Heart left ventricle (tissue), 16 donors: Measurements from ENCODE around the gene TMEM178B. TPM values are rescaled to one million over a fixed set of nuclear protein-coding genes. Genes with fewer than 3 reads are reported as not detected.

Source experiments
- ATAC-seq, 4 donors: fragments of 200-7000 bp; cut with Tn5 transposase; one replicate each; pipeline ENCODE4 v1.9.1; 2020 to 2022; ENCODE audit warnings: moderate library complexity in 4 of 4, mild to moderate bottlenecking in 3 of 4, moderate number of reproducible peaks in 1 of 4
- DNase-seq, 5 donors: peaks; one replicate each; pipeline ENCODE4 v3.0.0-alpha.2; 2020
- H3K27ac ChIP-seq, 12 donors: fragments of 200-600 bp; sonication (generic) in 4 of 12; one replicate each; pipeline versions ENCODE4 v1.5.0 to v1.8.0; 2016 to 2022; ENCODE audit warnings: mild to moderate bottlenecking in 2 of 12
- H3K27me3 ChIP-seq, 9 donors: fragments of 200-600 bp; sonication (generic) in 2 of 9; one replicate each; pipeline versions ENCODE4 v1.5.1 to v1.8.0; 2016 to 2022; ENCODE audit warnings: mild to moderate bottlenecking in 3 of 9
- H3K36me3 ChIP-seq, 9 donors: fragments of 200-600 bp; sonication (generic) in 2 of 9; one replicate each; pipeline versions ENCODE4 v1.5.0 to v1.8.0; 2018 to 2022; ENCODE audit warnings: mild to moderate bottlenecking in 2 of 9
- H3K4me1 ChIP-seq, 12 donors: fragments of 200-600 bp; sonication (generic) in 4 of 12; one replicate each; pipeline versions ENCODE4 v1.5.0 to v1.8.0; 2016 to 2022; ENCODE audit warnings: mild to moderate bottlenecking in 3 of 12
- H3K4me3 ChIP-seq, 12 donors: fragments of 200-600 bp; sonication (generic) in 4 of 12; one replicate each; pipeline versions ENCODE4 v1.5.0 to v1.8.0; 2017 to 2022; ENCODE audit warnings: mild to moderate bottlenecking in 9 of 12, moderate library complexity in 4 of 12
- H3K9me3 ChIP-seq, 12 donors: fragments of 200-600 bp; sonication (generic) in 4 of 12; one replicate each; pipeline versions ENCODE4 v1.5.0 to v1.8.0; 2016 to 2022; ENCODE audit warnings: mild to moderate bottlenecking in 1 of 12
- POLR2A ChIP-seq, 2 donors: fragments of 450-650 bp; IDR thresholded peaks; one replicate each; pipeline ENCODE4 v1.6.1; 2017; ENCODE audit warnings: antibody characterized with exemption in 2 of 2, mild to moderate bottlenecking in 2 of 2, moderate library complexity in 2 of 2
- WGBS, 4 donors: extraction: QIAGEN DNeasy Blood & Tissue Kit in 2 of 4; methylation state at CpG; one replicate each; pipeline versions ENCODE4 v1.1.5 to v1.1.7; 2013 to 2018; 5-methylcytosine and 5-hydroxymethylcytosine counted together
- intact Hi-C, 10 donors: fragments of 100-400 bp; cut with DNase I; formaldehyde crosslinking; loops; one replicate each; pipeline versions ENCODE4 v1.11.1 to v1.14.2; 2022
- polyA plus RNA-seq, 2 donors: library from polyadenylated mRNA; stranded (reverse); fragments of 200-250 nt; gene quantifications; one replicate each; pipeline ENCODE4 v1.2.3, GENCODE V29; 2013
- total RNA-seq, 9 donors: library from RNA; depleted of rRNA in 2 of 9; stranded (reverse); fragments of >200 nt in 2 of 9; fragmentation: NEBNext Ultra II Directional in 3 of 9; extraction: Animal tissue kit (Norgen Biotek cat#: 25700) in 3 of 9; gene quantifications; one replicate each; pipeline versions ENCODE4 v1.1.0 to v1.2.4, GENCODE V29; 2016 to 2023
- TF ChIP-seq, protein P1 (sequence below), 12 donors: fragments of 200-600 bp; sonication (generic) in 4 of 12; IDR thresholded peaks; one replicate each; pipeline versions ENCODE4 v1.5.0 to v1.8.0; 2018 to 2022; ENCODE audit warnings: antibody characterized with exemption in 12 of 12, mild to moderate bottlenecking in 5 of 12
- donor health status: ischemic (EF 13 %, LVEDD 7.1; RV severe dilation, severe dysfunction).
- donor health status: healthy with polysubstance abuse.
- donor health status: DM: no; HTN: yes; CAD: no.
- donor health status: DM: no; HTN: no; CAD: no.
- donor health status: ischemic (EF 25% LVEDD 6.9; RV normal size, moderate dysfunction).
- donor health status: ischemic (EF 25% LVEDD 5.7; RV mildly dilated, moderate dysfunction).
- donor health status: healthy.
- donor health status: DM: yes; HTN: yes; CAD: no.
- donor health status: ischemic (EF 35%, LVEDD 5.7; RV mildly dilated, moderate dysfunction).
- donor health status: nonischemic (EF 11% LVEDD 7.7; RV severe dilation, severe dysfunction).
- donor health status: DM: yes; HTN: yes; CAD: no.
- donor health status: PGD.
- donor health status: ischemic (EF 29% LVEDD 5.4; RV normal size, mild dysfunction).
- donor health status: nonischemic (EF 23%, LVEDD 6.1; RV moderate dilation, normal function).

Gene TMEM178B
- total and polyA plus RNA-seq, 11 donors: 1.2 to 58.5 (median 19.0) TPM

DNA sequence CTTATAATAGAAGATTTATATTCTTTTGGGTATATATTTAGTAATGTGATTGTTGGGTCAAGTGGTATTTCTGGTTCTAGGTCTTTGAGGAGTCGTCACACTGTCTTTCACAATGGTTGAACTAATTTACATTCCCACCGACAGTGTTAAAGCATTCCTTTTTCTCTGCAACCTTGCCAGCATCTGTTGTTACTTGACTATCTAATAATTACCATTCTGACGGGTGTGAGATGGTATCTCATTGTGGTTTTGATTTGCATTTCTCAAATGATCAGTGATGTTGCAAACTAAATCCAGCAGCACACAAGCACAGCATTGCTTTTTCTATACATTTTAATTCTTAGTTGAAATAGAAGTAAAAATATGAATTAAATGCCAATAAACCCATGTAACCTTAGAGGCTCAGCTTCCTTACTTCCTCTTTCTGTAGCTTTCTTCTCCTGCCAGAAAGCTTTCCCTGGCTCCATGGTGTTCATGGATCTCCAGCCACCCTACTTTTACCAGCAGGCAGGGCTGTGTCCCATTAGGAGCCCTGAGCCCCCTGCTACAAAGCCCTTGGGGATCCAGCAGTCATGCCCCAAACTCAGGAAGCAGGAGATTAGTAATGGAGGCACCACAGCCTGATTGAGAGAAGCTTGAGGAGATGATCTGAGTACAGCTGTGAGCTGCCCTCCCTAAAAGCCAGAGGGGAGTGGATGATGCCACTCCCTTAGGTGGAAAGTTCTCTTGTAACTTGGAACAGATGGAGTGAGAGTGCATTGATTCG, 158.6 kb downstream of the TMEM178B start:
- ATAC-seq (no peak), DNase-seq (no peak)
- Histone ChIP-seq H3K27me3 (no peaks in the 10 kb centered on the region), H3K36me3 (no peaks in the 10 kb centered on the region), H3K9me3 (no peaks in the 10 kb centered on the region), H3K4me1 (peaks cover 0 to 6% (median 0%) of the 10 kb centered on the region in 12 donors), H3K4me3 (no peak overlapping the region), H3K27ac (no peak overlapping the region)
- 64 to 76% (median 70%) methylated on average over 4 of the region's 4 CpGs for WGBS, 4 donors
- TF ChIP-seq, protein P1, sequence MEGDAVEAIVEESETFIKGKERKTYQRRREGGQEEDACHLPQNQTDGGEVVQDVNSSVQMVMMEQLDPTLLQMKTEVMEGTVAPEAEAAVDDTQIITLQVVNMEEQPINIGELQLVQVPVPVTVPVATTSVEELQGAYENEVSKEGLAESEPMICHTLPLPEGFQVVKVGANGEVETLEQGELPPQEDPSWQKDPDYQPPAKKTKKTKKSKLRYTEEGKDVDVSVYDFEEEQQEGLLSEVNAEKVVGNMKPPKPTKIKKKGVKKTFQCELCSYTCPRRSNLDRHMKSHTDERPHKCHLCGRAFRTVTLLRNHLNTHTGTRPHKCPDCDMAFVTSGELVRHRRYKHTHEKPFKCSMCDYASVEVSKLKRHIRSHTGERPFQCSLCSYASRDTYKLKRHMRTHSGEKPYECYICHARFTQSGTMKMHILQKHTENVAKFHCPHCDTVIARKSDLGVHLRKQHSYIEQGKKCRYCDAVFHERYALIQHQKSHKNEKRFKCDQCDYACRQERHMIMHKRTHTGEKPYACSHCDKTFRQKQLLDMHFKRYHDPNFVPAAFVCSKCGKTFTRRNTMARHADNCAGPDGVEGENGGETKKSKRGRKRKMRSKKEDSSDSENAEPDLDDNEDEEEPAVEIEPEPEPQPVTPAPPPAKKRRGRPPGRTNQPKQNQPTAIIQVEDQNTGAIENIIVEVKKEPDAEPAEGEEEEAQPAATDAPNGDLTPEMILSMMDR (IDR thresholded peaks at IDR 0.05): no peak
- TF ChIP-seq POLR2A (IDR thresholded peaks at IDR 0.05): no peak
- intact Hi-C loops: loop anchor here in 2 of 10 donors (5.0 to 10.0 kb wide), 4 partner anchors 158 to 420 kb away; partner anchors contain the start of genes MRPS33 (in 1 of the 2) and TMEM178B (in 1 of the 2)

DNA sequence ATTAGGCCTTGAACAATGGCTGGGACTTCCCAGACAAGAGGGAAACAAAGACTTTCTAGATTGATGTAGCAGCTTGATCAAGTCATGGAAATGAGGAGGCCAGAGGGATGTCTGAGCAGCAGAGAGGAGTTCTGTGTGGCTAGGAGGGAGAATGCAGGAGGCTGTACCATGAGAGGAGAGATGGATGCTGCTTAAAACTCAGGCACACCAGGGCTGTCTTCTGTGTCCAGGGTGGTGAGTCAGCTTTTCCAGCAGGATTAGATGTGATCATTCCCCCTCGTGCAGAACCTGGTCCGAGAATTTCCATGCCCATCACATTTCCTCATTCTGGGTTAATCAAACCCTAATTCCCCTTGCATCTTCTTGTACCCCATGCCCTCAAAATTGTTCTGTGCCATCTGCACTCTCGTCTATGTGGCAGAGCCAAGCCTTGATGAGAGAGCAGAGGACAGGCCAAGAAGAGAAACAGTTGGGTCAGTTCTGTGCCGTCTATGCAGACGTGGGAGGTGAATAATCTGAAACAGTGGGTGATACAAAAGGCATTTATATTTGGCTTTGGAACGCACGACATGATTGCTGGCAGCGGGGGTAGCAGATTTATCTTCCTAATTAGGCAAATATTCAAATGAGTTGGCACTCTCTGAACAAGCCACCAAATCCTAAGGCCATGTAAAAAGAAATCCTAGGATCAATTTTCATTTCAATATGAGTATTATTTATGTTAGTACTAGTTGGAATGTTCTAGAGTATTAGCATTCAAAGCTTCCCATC, 160.7 kb downstream of the TMEM178B start:
- TF ChIP-seq, protein P1 (IDR thresholded peaks at IDR 0.05): no peak
- no peak for TF ChIP-seq POLR2A (IDR thresholded peaks at IDR 0.05)
- Histone ChIP-seq H3K4me1 (peaks cover 0 to 6% (median 0%) of the 10 kb centered on the region in 12 donors), H3K4me3 (no peak overlapping the region), H3K27ac (no peak overlapping the region), H3K9me3 (no peaks in the 10 kb centered on the region), H3K27me3 (no peaks in the 10 kb centered on the region), H3K36me3 (no peaks in the 10 kb centered on the region)
- 71 to 77% (median 73%) methylated on average over 8 of the region's 8 CpGs for WGBS, 4 donors
- intact Hi-C loops: loop anchor here in 2 of 10 donors (5.0 to 10.0 kb wide), 4 partner anchors 160 to 422 kb away; partner anchors contain the start of genes MRPS33 (in 1 of the 2) and TMEM178B (in 1 of the 2)
- ATAC-seq: no peak
- no peak for DNase-seq

DNA sequence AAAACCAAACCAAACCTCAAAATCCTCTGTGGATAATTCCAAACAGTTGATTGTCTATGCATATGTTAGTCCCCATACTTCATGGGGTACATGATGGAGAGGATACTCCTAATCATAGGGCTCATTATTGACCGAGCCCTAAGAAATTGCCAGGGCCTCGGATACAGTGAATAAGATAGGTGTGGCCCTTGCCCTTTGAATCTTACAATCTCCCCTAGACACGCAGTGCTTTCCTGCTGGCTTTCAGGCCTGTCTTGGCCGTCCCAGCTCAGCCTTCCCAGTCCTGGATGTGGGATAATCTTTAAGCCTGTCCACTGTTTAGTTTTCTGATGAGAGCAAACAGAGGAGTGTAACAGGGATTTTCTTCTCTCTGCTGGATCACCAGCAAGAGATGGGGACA, 161.8 kb downstream of the TMEM178B start:
- H3K4me1 ChIP-seq: peaks cover 0 to 6% (median 0%) of the 10 kb centered on the region in 12 donors
- no peak overlapping the region for H3K27ac ChIP-seq
- ATAC-seq (no peak), DNase-seq (no peak)
- no peaks in the 10 kb centered on the region for H3K9me3 ChIP-seq
- no peak for TF ChIP-seq POLR2A (IDR thresholded peaks at IDR 0.05)
- TF ChIP-seq, protein P1 (IDR thresholded peaks at IDR 0.05): no peak
- 71 to 83% (median 73%) methylated on average over 4 of the region's 4 CpGs for WGBS, 4 donors
- H3K4me3 ChIP-seq: no peak overlapping the region
- H3K36me3 ChIP-seq: no peaks in the 10 kb centered on the region
- intact Hi-C loops: loop anchor here in 2 of 10 donors (10.0 kb wide), 3 partner anchors 161 to 409 kb away; partner anchors contain the start of genes MRPS33 (in 1 of the 2) and TMEM178B (in 1 of the 2)
- no peaks in the 10 kb centered on the region for H3K27me3 ChIP-seq
